Measurements from ENCODE around the gene SLAIN2. TPM values are rescaled to one million over a fixed set of nuclear protein-coding genes. Genes with fewer than 3 reads are reported as not detected.

SLAIN2 gene
- total RNA-seq, 1 experiment from 2014 or later: 81.6 TPM

- intact Hi-C loops (cut with micrococcal nuclease): no loop called here
- Mint-ChIP-seq H3K27ac (ENCODE audit: low read depth, unreplicated experiment) (no peak overlapping the region), H3K36me3 (ENCODE audit: insufficient read depth, unreplicated experiment) (no peaks in the 10 kb centered on the region), H3K4me1 (ENCODE audit: insufficient read depth, unreplicated experiment) (no peaks in the 10 kb centered on the region), H3K9me3 (ENCODE audit: unreplicated experiment) (peaks cover 7% of the 10 kb centered on the region), H3K27me3 (ENCODE audit: insufficient read depth, unreplicated experiment) (no peaks in the 10 kb centered on the region), H3K4me3 (ENCODE audit: unreplicated experiment) (no peak overlapping the region)
- POLR2A ChIA-PET: no interaction called here
- CTCF ChIA-PET: interaction anchor here (1.0 to 1.1 kb wide), 2 partner anchors 16 to 40 kb away, joined by 3 read pairs; no protein-coding TSS in a partner anchor
- TF ChIP-seq CTCF (IDR thresholded peaks at IDR 0.05; ENCODE audit: unreplicated experiment): no peak
- DNase-seq (ENCODE audit: unreplicated experiment): no peak
- BruUV-seq (replicated peaks): no TSS peak
Observed at GRCh38 chr4:48461000-48461399, 119.7 kb downstream of the SLAIN2 start.

GRCh38 chr4:48462363-48462762 is 121.0 kb downstream of the SLAIN2 start:
- intact Hi-C loops (cut with micrococcal nuclease): no loop called here
- no peak for TF ChIP-seq CTCF (IDR thresholded peaks at IDR 0.05; ENCODE audit: unreplicated experiment)
- H3K27me3 Mint-ChIP-seq (ENCODE audit: insufficient read depth, unreplicated experiment): no peaks in the 10 kb centered on the region
- DNase-seq (ENCODE audit: unreplicated experiment): no peak
- ChIA-PET CTCF (interaction anchor here (0.5 kb wide), 1 partner anchor 177 kb away, joined by 3 read pairs; no protein-coding TSS in a partner anchor), POLR2A (no interaction called here)
- no peak overlapping the region for H3K27ac Mint-ChIP-seq (ENCODE audit: low read depth, unreplicated experiment)
- BruUV-seq (replicated peaks): no TSS peak
- no peaks in the 10 kb centered on the region for H3K36me3 Mint-ChIP-seq (ENCODE audit: insufficient read depth, unreplicated experiment)
- H3K9me3 Mint-ChIP-seq (ENCODE audit: unreplicated experiment): peaks cover 1% of the 10 kb centered on the region
- H3K4me1 Mint-ChIP-seq (ENCODE audit: insufficient read depth, unreplicated experiment): no peaks in the 10 kb centered on the region
- H3K4me3 Mint-ChIP-seq (ENCODE audit: unreplicated experiment): no peak overlapping the region

GRCh38 chr4:48467442-48467841 is 126.1 kb downstream of the SLAIN2 start:
- POLR2A ChIA-PET: interaction anchor here (0.7 kb wide), 1 partner anchor 629 kb away, joined by 4 read pairs; no protein-coding TSS in a partner anchor
- no peak for TF ChIP-seq CTCF (IDR thresholded peaks at IDR 0.05; ENCODE audit: unreplicated experiment)
- no peak overlapping the region for H3K27ac Mint-ChIP-seq (ENCODE audit: low read depth, unreplicated experiment)

GRCh38 chr4:48467891-48468290 is 126.6 kb downstream of the SLAIN2 start:
- no peaks in the 10 kb centered on the region for H3K27me3 Mint-ChIP-seq (ENCODE audit: insufficient read depth, unreplicated experiment)
- DNase-seq (ENCODE audit: unreplicated experiment): no peak
- CTCF ChIA-PET: interaction anchor here (0.6 to 1.1 kb wide), 3 partner anchors 9 to 170 kb away, joined by 3 to 4 read pairs (median 3); no protein-coding TSS in a partner anchor
- H3K36me3 Mint-ChIP-seq (ENCODE audit: insufficient read depth, unreplicated experiment): no peaks in the 10 kb centered on the region
- no peaks in the 10 kb centered on the region for H3K9me3 Mint-ChIP-seq (ENCODE audit: unreplicated experiment)
- no peak overlapping the region for H3K4me3 Mint-ChIP-seq (ENCODE audit: unreplicated experiment)
- no peak overlapping the region for H3K27ac Mint-ChIP-seq (ENCODE audit: low read depth, unreplicated experiment)
- intact Hi-C loops (cut with micrococcal nuclease): no loop called here
- no TSS peak for BruUV-seq (replicated peaks)
- no peak for TF ChIP-seq CTCF (IDR thresholded peaks at IDR 0.05; ENCODE audit: unreplicated experiment)
- POLR2A ChIA-PET: interaction anchor here (0.7 kb wide), 1 partner anchor 629 kb away, joined by 4 read pairs; no protein-coding TSS in a partner anchor
- H3K4me1 Mint-ChIP-seq (ENCODE audit: insufficient read depth, unreplicated experiment): no peaks in the 10 kb centered on the region

More at GRCh38 chr4:48467442-48467841, 126.1 kb downstream of the SLAIN2 start:
- no peak for DNase-seq (ENCODE audit: unreplicated experiment)
- no TSS peak for BruUV-seq (replicated peaks)
- Mint-ChIP-seq H3K4me3 (ENCODE audit: unreplicated experiment) (no peak overlapping the region), H3K9me3 (ENCODE audit: unreplicated experiment) (no peaks in the 10 kb centered on the region), H3K27me3 (ENCODE audit: insufficient read depth, unreplicated experiment) (no peaks in the 10 kb centered on the region), H3K36me3 (ENCODE audit: insufficient read depth, unreplicated experiment) (no peaks in the 10 kb centered on the region), H3K4me1 (ENCODE audit: insufficient read depth, unreplicated experiment) (no peaks in the 10 kb centered on the region)
- CTCF ChIA-PET: interaction anchor here (0.9 to 1.1 kb wide), 3 partner anchors 9 to 26 kb away, joined by 3 to 4 read pairs (median 4); no protein-coding TSS in a partner anchor
- intact Hi-C loops (cut with micrococcal nuclease): no loop called here

Data from MCF 10A (cell line).